ENCODE data around the gene RAI14. TPM values are rescaled to one million over a fixed set of nuclear protein-coding genes. Genes with fewer than 3 reads are reported as not detected.
"Not testable (repeated sequence)": the region's sequence is repeated elsewhere in the genome, so short reads cannot be mapped to it uniquely, and the experiment has no call there.

The RAI14 gene
- total RNA-seq, 1 experiment from 2014 or later = 34.4 TPM

DNA sequence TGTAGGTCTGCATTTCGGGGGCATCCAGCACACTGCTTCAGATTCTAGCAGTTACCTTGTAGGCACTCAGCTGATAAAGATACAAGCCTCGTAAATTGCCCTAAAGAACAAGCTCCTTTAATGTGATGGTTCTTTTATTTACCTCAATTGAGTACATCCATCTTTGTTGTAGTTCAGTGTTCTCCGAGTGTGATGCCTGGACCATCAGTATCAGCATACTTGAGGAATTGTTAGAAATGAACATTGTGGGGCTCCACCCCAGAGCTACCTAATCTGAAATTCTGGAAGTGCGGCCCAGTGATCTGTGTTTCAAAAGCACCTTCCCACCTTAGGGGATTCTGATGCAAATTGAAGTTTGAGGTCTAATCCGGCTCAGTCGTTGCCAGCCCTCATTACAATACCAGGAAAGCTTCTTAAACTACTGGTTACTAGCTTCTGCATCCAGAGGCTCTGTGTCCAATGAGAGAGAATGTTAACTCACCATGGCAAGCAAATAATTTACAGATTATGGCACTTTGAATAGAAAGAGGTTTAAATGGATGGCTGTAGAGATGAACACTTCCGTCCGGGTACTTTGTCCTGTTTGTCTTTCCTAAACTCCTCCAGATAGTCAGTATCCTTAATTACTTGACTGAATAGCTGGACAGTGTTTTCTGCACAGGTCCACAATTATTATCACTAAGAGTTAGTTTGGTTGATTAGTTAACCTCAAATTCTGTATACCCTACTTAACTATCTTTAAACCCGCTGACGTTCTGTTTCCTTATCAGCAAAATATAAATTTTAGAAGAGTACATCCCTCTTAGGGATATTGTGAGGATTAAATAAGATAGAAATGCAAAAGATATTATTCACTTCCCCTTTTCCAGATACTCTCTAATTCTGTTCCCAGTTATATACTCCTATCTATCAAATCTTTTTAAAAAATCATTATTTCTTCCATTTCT is 47.9 kb downstream of the RAI14 start:
- H3K9me3 ChIP-seq = no peaks in the 10 kb centered on the region
- DNase-seq = no peak
- no peaks in the 10 kb centered on the region for H3K27me3 ChIP-seq
- H3K4me3 ChIP-seq = no peak overlapping the region
- peaks cover 45% of the 10 kb centered on the region for H3K36me3 ChIP-seq

GRCh38 chr5:34706084-34706483 is 50.0 kb downstream of the RAI14 start:
- H3K27me3 ChIP-seq = no peaks in the 10 kb centered on the region
- H3K9me3 ChIP-seq = no peaks in the 10 kb centered on the region
- H3K4me3 ChIP-seq = no peak overlapping the region
- H3K36me3 ChIP-seq = peaks cover 45% of the 10 kb centered on the region
- no peak for DNase-seq

DNA sequence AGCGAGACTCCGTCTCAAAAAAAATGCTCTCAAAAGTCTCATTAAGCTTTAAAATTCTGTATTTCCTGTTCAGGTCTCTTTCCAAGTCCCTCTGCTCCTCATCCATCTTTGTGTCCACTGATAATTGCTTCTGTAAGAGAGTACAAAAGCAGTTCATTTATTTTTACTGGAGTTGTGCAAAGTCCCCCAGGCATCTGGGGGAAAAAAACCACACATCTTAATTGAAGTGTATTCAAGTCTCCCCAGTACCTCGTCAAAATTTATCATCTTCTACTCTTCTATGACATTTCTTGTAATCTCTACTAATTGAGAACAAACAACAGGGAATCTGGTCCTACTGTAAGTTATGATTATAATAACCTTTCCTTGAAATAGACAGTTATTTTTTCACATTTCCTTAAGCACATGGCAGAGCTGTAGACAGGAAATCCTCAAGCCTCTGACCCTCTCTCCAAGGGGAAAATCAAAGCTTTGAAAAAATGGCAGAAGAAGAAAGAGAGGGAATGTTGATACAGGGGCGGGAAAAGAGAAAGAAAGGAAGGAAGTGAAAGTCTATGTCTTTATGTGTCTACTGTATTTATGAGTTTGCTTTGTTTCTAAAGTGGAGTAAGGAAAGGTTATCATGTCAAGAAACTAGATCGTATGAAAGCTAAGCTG is 51.5 kb downstream of the RAI14 start:
- DNase-seq = no peak

DNA sequence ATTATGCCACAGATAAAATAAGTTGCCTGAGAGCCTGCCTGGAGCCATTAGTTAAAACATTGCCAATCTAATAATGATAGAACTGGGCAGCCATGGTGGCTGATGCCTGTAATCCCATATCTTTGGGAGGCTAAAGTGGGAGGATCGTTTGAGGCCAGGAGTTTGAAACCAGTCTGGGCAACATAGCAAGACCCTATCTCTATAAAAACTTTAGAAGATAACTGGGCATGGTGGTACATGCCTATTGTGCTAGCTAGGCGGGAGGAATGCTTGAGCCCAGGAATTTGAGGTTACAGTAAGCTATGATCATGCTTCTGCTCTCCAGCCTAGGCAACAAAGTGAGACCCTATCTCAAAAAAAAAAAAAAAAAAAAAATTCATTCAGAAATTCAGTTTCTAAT is 52.6 kb downstream of the RAI14 start:
- no peaks in the 10 kb centered on the region for H3K9me3 ChIP-seq
- H3K27me3 ChIP-seq = no peaks in the 10 kb centered on the region
- DNase-seq = no peak
- H3K36me3 ChIP-seq = peaks cover 43% of the 10 kb centered on the region
- H3K4me3 ChIP-seq = no peak overlapping the region

More for the DNA sequence above, 51.5 kb downstream of the RAI14 start:
- H3K4me3 ChIP-seq = no peak overlapping the region
- H3K36me3 ChIP-seq = peaks cover 42% of the 10 kb centered on the region
- no peaks in the 10 kb centered on the region for H3K9me3 ChIP-seq
- H3K27me3 ChIP-seq = no peaks in the 10 kb centered on the region

- DNase-seq = no peak
Observed at GRCh38 chr5:34709861-34710673, 53.9 kb downstream of the RAI14 start.

GRCh38 chr5:34712565-34712964 is 56.4 kb downstream of the RAI14 start:
- no peaks in the 10 kb centered on the region for H3K27me3 ChIP-seq
- no peak for DNase-seq
- peaks cover 29% of the 10 kb centered on the region for H3K36me3 ChIP-seq
- no peaks in the 10 kb centered on the region for H3K9me3 ChIP-seq
- H3K4me3 ChIP-seq = no peak overlapping the region

More at GRCh38 chr5:34709861-34710673, 53.9 kb downstream of the RAI14 start:
- Histone ChIP-seq H3K9me3 (no peaks in the 10 kb centered on the region), H3K27me3 (no peaks in the 10 kb centered on the region), H3K36me3 (peaks cover 43% of the 10 kb centered on the region), H3K4me3 (no peak overlapping the region)

GRCh38 chr5:34715711-34716110 is 59.6 kb downstream of the RAI14 start:
- DNase-seq = no peak
- no peaks in the 10 kb centered on the region for H3K27me3 ChIP-seq
- H3K9me3 ChIP-seq = no peaks in the 10 kb centered on the region
- H3K4me3 ChIP-seq = no peak overlapping the region
- H3K36me3 ChIP-seq = peaks cover 27% of the 10 kb centered on the region

DNA sequence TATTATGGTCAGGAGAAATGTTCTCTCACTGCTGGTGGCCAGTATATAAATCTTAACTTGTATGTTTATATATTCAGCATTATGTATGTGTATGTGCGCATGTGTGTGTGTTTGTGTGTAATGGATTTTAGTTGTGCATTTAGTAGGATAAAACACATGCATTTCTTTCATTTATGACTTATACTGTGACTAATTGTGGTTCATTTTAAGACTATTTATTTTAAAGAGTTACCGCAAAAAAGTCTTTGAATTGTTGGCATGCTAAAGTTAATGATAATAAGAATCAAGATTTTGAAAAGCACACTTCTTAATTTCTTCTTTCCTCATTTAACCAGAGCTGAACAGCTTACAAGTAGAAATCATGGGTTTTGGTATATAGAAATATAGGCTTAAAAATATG is 60.9 kb downstream of the RAI14 start:
- no peak for DNase-seq
- Histone ChIP-seq H3K4me3 (no peak overlapping the region), H3K36me3 (peaks cover 21% of the 10 kb centered on the region)

GRCh38 chr5:34717426-34718327 is 61.5 kb downstream of the RAI14 start:
- peak; percentile 81 for DNase-seq
- H3K4me3 ChIP-seq = no peak overlapping the region
- H3K9me3 ChIP-seq = no peaks in the 10 kb centered on the region
- H3K36me3 ChIP-seq = peaks cover 21% of the 10 kb centered on the region
- H3K27me3 ChIP-seq = no peaks in the 10 kb centered on the region

More for the DNA sequence above, 60.9 kb downstream of the RAI14 start:
- Histone ChIP-seq H3K9me3 (no peaks in the 10 kb centered on the region), H3K27me3 (no peaks in the 10 kb centered on the region)

DNA sequence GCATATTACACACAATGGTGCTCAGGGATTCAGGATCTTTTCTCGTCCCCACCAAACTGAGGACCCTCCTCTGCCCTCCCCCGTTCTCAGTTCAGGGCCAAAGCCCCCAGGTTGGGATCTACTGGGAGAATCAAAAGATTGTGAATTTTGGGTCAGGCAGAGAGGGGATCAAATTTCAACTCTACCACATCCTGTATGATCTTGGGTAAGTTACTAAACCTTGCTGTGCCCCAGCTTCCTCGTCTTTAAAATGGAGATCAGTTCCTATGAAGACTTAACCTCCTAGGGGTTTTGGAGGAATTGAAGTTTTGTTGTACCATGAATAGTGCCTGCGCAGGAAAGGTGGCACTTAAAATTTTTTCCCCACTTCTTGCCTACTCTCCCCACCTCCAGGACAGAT is 62.4 kb downstream of the RAI14 start:
- H3K4me3 ChIP-seq = no peak overlapping the region
- no peaks in the 10 kb centered on the region for H3K9me3 ChIP-seq
- DNase-seq = no peak
- peaks cover 22% of the 10 kb centered on the region for H3K36me3 ChIP-seq
- no peaks in the 10 kb centered on the region for H3K27me3 ChIP-seq

DNA sequence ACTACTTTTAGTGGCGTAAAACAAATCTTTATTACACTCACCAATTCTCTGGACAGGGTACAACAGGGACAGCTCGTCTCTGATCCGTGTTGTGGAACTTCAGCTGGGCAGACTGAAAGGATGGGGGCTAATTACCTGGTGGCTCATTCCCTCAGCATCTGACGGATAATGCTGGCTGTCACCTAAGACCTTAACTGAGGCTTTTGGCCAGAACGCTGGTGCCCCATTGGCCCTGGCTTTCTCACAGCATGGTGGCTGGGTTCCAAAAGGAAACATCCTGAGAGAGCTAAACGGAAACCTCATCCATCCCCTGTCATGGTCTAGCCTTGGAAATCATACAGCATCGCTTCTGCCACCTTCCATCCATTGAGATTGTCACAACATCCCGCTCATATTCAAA is 62.9 kb downstream of the RAI14 start:
- Histone ChIP-seq H3K36me3 (peaks cover 27% of the 10 kb centered on the region), H3K27me3 (no peaks in the 10 kb centered on the region), H3K9me3 (no peaks in the 10 kb centered on the region), H3K4me3 (no peak overlapping the region)
- DNase-seq = no peak

DNA sequence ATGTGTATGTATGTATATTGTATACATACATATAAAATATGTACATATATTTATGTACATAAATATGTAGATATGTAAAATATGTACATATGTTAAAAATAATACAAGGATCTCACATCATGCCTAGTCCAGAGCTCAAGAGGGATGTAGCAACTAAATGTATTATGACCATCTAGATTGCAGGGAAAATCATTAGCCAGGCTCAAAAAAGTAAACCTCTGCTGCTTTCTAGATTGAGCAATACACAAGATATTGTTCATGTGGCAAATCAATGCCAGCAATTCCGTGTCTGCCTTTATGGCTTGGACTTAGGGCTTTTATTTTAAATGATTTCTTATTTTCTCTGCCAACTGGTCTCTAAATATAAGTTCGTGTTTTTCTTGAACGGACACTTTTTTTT is 65.2 kb downstream of the RAI14 start:
- Histone ChIP-seq H3K36me3 (peaks cover 42% of the 10 kb centered on the region), H3K9me3 (no peaks in the 10 kb centered on the region), H3K27me3 (no peaks in the 10 kb centered on the region), H3K4me3 (no peak overlapping the region)
- DNase-seq = no peak

- H3K36me3 ChIP-seq = peaks cover 51% of the 10 kb centered on the region
- H3K9me3 ChIP-seq = 0 out of 2 replicates have a peak, but pooled peaks cover 3% of the 10 kb centered on the region
- H3K4me3 ChIP-seq = no peak overlapping the region
- no peak for DNase-seq
- no peaks in the 10 kb centered on the region for H3K27me3 ChIP-seq
Observed at GRCh38 chr5:34722183-34722582, 66.1 kb downstream of the RAI14 start.

DNA sequence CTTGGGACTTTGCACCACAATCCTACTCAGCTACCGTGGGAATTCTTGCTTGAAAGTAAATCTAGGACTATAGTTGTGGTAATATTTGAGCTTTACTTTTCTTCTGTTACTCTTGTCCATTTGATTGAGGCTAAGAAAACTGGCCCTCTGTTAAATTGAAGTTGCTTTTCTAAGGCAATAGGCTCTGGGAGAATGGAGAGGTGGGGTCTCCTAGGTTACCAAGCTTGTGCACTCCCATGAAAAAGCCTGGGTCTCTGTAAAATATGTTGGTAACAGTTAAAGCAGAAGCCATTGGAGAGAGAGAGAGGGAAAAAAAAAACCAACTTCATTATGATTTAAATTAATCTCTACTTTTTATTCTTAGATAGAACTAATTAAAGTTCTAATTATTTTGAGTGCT is 68.6 kb downstream of the RAI14 start:
- Histone ChIP-seq H3K36me3 (peaks cover 43% of the 10 kb centered on the region), H3K4me3 (no peak overlapping the region), H3K9me3 (0 out of 2 replicates have a peak, but pooled peaks cover 3% of the 10 kb centered on the region), H3K27me3 (no peaks in the 10 kb centered on the region)
- no peak for DNase-seq

- peaks cover 37% of the 10 kb centered on the region for H3K36me3 ChIP-seq
- not testable (repeated sequence) for H3K4me3 ChIP-seq, DNase-seq, H3K9me3 ChIP-seq, H3K27me3 ChIP-seq
Observed at GRCh38 chr5:34727166-34727749, 71.1 kb downstream of the RAI14 start.

GRCh38 chr5:34728236-34728635 is 72.1 kb downstream of the RAI14 start:
- Histone ChIP-seq H3K4me3 (no peak overlapping the region), H3K9me3 (0 out of 2 replicates have a peak, but pooled peaks cover 3% of the 10 kb centered on the region), H3K27me3 (no peaks in the 10 kb centered on the region), H3K36me3 (peaks cover 37% of the 10 kb centered on the region)
- DNase-seq = no peak

All from MG63 (cell line).